GM21360 (cell line): ENCODE results near the gene SOX8.
"Not testable (repeated sequence)": the region's sequence is repeated elsewhere in the genome, so short reads cannot be mapped to it uniquely, and the experiment has no call there.

Experiments
- ATAC-seq: cut with Tn5 transposase; IDR thresholded peaks from one replicate; pipeline ENCODE4 v1.9.1; 2021; ENCODE audit warnings: mild to moderate bottlenecking, moderate library complexity; ENCODE audit not compliant: unreplicated experiment

SOX8 gene

DNA sequence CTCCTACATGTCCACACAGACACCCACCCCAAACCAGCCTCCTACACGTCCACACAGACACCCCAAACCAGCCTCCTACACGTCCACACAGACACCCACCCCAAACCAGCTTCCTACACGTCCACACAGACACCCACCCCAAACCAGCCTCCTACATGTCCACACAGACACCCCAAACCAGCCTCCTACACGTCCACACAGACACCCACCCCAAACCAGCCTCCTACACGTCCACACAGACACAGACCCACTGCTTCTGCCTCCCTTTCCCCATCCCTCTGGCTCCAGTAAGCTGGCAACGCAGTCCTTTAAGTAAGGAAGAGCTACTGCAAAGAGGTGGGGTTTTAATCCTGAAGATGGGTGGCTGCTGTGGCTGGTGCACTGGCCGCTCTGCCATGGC is 27.8 kb upstream of the SOX8 start:
- ATAC-seq = not testable (repeated sequence)

GRCh38 chr16:955766-956165 is 25.8 kb upstream of the SOX8 start:
- not testable (repeated sequence) for ATAC-seq

DNA sequence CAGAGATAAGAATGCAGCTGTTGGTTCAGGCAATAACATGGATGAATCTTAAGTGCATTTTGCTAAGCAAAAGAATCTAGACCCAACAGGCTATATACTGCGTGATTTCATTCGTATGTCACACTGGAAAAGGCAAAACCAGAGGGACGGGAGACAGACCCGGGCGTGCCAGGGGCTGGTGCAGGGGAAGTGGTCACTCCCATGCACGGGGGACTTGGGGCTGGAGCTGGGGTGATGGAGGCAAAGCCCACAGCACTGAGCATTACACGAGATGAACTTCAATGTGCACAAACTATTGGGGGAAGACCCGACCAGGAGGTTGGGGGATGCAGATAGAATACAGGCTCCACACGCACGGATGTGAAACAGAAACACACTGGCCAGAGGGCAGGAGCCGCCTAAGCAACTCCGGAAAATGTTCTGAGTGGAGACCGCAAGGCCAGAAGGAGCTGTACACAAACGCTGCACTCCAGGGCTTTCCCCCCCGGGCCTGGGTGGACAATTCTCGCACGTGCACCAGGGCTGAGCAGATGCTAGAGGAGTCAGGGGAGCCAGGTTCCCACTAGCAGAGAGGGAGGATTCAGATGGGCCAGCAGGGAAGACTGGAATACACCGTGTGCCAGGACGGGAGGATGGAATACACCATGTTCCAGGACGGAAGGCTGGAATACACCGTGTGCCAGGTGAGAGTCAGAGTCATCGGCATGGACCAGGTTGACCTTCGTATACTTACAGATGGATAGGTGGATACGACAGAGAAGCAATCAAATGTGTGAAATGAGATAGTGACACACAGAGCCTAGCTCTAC is 22.1 kb upstream of the SOX8 start:
- no peak for ATAC-seq

DNA sequence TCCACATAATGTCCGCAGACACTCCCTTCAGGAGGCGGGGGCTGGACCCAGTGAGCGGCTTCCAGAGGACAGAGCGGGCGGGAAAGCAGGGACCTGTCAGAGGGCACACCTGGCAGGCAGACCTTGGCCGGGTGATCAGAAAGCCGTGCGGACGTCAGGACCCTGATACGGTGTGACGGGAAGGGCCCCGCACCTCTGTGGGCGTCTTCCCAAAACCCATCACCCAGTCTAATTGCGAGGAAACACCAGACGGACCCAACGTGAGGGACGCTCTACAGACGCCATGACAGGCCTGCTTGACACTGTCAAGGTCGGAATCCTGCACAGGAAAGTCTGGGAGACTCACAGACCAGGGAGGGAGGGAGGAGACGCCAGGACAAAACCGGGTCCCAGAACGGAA is 19.2 kb upstream of the SOX8 start:
- ATAC-seq = no peak

- ATAC-seq = no peak
These were observed 18.4 kb upstream of the SOX8 start for GRCh38 chr16:962901-963814.

DNA sequence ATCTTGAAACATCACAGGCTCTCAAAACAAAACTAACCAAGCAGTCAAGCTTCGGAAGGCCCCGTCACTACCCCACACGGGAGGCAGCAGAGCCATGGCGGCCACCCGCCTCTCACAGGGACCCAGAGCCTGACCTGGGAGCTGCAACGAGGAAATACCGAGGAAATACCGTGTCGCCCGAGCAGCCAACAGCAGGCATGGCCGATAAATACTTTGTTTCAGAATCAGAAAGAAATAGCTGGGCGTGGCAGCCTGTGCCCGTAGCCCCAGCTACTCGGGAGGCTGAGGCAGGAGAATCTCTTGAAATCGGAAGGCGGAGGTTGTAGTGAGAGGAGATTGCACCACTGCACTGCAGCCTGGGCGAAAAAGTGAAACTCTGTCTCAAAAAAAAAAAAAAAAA is 17.7 kb upstream of the SOX8 start:
- ATAC-seq = no peak

- no peak for ATAC-seq
These were observed 17.1 kb upstream of the SOX8 start for GRCh38 chr16:964356-965035.

DNA sequence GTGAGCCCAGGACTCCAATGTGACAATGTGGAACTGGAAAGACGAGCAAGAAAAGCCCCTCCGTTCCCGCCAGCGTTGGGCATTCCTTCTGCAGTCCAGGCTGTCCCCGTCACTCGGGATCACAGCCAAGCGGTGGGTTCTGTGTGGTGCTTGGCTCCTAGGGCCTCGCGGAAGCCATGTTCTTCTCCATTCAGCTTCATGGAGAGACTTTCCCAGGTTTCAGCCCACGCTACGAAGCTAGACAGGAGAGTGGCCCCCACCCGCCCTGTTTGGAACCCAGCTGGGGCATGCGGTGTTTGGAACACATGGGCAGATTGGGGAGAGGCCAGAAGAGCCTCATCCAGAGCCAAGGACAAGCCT is 16.6 kb upstream of the SOX8 start:
- ATAC-seq = no peak

GRCh38 chr16:965487-965886 is 16.1 kb upstream of the SOX8 start:
- no peak for ATAC-seq

- ATAC-seq = no peak
These were observed 15.5 kb upstream of the SOX8 start for GRCh38 chr16:966035-966434.

- no peak for ATAC-seq
These were observed 15.1 kb upstream of the SOX8 start for GRCh38 chr16:966505-966904.

GRCh38 chr16:967077-967541 is 14.5 kb upstream of the SOX8 start:
- ATAC-seq = no peak

- no peak for ATAC-seq
These were observed 13.8 kb upstream of the SOX8 start for GRCh38 chr16:967546-968295.

GRCh38 chr16:968620-969019 is 12.9 kb upstream of the SOX8 start:
- ATAC-seq = no peak

GRCh38 chr16:969508-970385 is 11.8 kb upstream of the SOX8 start:
- ATAC-seq = no peak

DNA sequence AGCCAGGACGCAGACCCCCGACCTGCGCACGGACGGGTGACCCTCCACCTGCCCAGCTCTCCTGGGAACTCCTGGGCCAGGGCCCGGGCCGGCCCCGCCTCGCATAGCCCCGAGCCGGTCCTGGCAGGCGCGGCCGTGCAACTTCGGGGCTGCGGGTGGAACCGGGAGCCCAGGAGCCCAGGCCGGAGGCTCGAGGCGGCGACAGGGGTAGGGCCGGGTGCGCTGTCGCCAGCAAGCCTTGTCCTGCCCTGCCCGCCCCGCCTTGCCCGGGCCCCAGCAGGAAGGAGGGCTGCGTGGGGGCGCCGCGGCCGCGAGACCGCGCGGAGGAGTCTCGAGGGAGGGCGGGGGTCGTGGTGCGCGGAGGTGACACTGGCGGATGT is 11.2 kb upstream of the SOX8 start:
- peak; percentile 9 for ATAC-seq

- peak; percentile 65 for ATAC-seq
These were observed 10.6 kb upstream of the SOX8 start, which contains the start of gene LMF1 for GRCh38 chr16:970766-971581. LMF1 (minus strand) TSS chr16:970984; CDS start chr16:970980, 4 bp downstream.

DNA sequence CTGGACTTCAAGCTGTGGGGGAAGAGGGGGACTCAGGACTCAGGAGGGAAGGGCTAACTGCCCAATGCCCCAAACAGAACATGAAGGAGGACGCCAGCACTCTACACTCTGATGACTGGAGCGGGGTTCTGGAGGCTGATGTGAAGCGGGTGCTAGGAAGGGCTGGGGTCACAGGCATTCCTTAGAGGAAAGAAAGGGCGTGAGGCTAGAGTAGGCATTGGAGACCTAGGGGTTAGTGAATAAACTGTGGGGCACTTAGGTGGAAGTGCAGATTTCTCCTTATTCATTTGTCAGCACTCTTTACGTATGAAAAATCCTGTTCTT is 10.0 kb upstream of the SOX8 start:
- ATAC-seq = no peak

DNA sequence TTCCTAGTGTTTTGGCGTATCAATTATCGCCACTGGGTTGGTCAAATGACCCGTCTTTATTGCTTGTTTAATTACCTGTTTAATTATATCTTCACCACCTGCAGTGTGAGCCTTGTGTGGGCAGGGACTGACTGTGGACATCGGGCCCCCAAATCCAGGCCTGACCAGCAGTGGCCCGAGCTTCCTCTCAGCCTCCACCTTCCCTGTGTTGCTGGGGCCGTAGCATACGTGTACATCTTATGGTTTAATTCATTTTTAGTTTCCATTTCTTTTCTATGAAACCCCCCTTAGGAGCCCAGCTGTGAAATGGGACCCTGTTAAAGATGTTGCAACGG is 9.6 kb upstream of the SOX8 start:
- no peak for ATAC-seq
